Limb (tissue), 2 donors: ENCODE measurements around the gene GLIPR1L2.
A peak's percentile ranks its signal among the peaks of the same experiment; 100 is the strongest.
"Not testable (repeated sequence)": the region's sequence is repeated elsewhere in the genome, so short reads cannot be mapped to it uniquely, and the experiment has no call there.

ENCODE experiments used
- DNase-seq, 2 donors: peaks; one replicate each; pipeline ENCODE4 v3.0.0-alpha.2; 2016; ENCODE audit errors: extremely low spot score in 2 of 2

GLIPR1L2 gene

GRCh38 chr12:75390899-75391538 lies at the start of gene GLIPR1L2:
GLIPR1L2 (plus strand) TSS chr12:75391089; CDS start chr12:75391117, 28 bp downstream.
- DNase-seq: peak; percentile 96 to 97

GRCh38 chr12:75341873-75342272 lies 49.0 kb upstream of the GLIPR1L2 start:
- no peak for DNase-seq

- DNase-seq: no peak
Observed at GRCh38 chr12:75345531-75345930, 45.4 kb upstream of the GLIPR1L2 start.

- DNase-seq: not testable (repeated sequence)
Observed at GRCh38 chr12:75346215-75346614, 44.7 kb upstream of the GLIPR1L2 start.

GRCh38 chr12:75349946-75350345 lies 40.9 kb upstream of the GLIPR1L2 start:
- no peak for DNase-seq

GRCh38 chr12:75350413-75350812 lies 40.5 kb upstream of the GLIPR1L2 start:
- DNase-seq: no peak

GRCh38 chr12:75354011-75354410 lies 36.9 kb upstream of the GLIPR1L2 start:
- DNase-seq: no peak

- DNase-seq: no peak
Observed at GRCh38 chr12:75360920-75361319, 30.0 kb upstream of the GLIPR1L2 start.

GRCh38 chr12:75361408-75361807 lies 29.5 kb upstream of the GLIPR1L2 start:
- no peak for DNase-seq

GRCh38 chr12:75364919-75365318 lies 26.0 kb upstream of the GLIPR1L2 start:
- DNase-seq: no peak

- no peak for DNase-seq
Observed at GRCh38 chr12:75366629-75367028, 24.3 kb upstream of the GLIPR1L2 start.

GRCh38 chr12:75374971-75375370 lies 15.9 kb upstream of the GLIPR1L2 start:
- DNase-seq: no peak

GRCh38 chr12:75378354-75378753 lies 12.5 kb upstream of the GLIPR1L2 start:
- no peak for DNase-seq

- no peak for DNase-seq
Observed at GRCh38 chr12:75389061-75389460, 1.8 kb upstream of the GLIPR1L2 start.

- DNase-seq: no peak
Observed at GRCh38 chr12:75389706-75390105, 1.2 kb upstream of the GLIPR1L2 start.

GRCh38 chr12:75390156-75390898 lies 562 bp upstream of the GLIPR1L2 start:
- no peak for DNase-seq

GRCh38 chr12:75404231-75404630 lies 13.3 kb downstream of the GLIPR1L2 start:
- no peak for DNase-seq

- no peak for DNase-seq
Observed at GRCh38 chr12:75407683-75408082, 16.8 kb downstream of the GLIPR1L2 start.

- DNase-seq: no peak
Observed at GRCh38 chr12:75409830-75410229, 18.9 kb downstream of the GLIPR1L2 start.

GRCh38 chr12:75414671-75415070 lies 23.8 kb downstream of the GLIPR1L2 start:
- DNase-seq: no peak

- peak in 1 of 2 donors; percentile 21 for DNase-seq
Observed at GRCh38 chr12:75419841-75420240, 29.0 kb downstream of the GLIPR1L2 start.

GRCh38 chr12:75427491-75427890 lies 36.6 kb downstream of the GLIPR1L2 start:
- DNase-seq: no peak

GRCh38 chr12:75428767-75429166 lies 37.9 kb downstream of the GLIPR1L2 start:
- DNase-seq: no peak
